ENCODE data around the gene FOXK1. TPM values are rescaled to one million over a fixed set of nuclear protein-coding genes. Genes with fewer than 3 reads are reported as not detected.
A peak's percentile ranks its signal among the peaks of the same experiment; 100 is the strongest.

Gene FOXK1
- total and polyA plus RNA-seq, 2 of the 13 experiments (the other 11 are each of a cell fraction or from before 2014, with no cell fraction given), result 4.6 to 8.8 TPM

GRCh38 chr7:4753598-4754432, 71.7 kb downstream of the FOXK1 start (continued):
- TF ChIP-seq ZNF704 (CRISPR knock-in tag; IDR thresholded peaks at IDR 0.05; ENCODE audit: borderline replicate concordance), result no peak
- no peak for TF ChIP-seq NR2F2 (IDR thresholded peaks at IDR 0.05; ENCODE audit: borderline replicate concordance, low read depth)
- TF ChIP-seq TMF1 (CRISPR knock-in tag; IDR thresholded peaks at IDR 0.05; ENCODE audit: low read depth), result 0 out of 2 replicates have a peak, but pooled peaks have one; percentile 16
- no peak for TF ChIP-seq ZNF652 (CRISPR knock-in tag; IDR thresholded peaks at IDR 0.05; ENCODE audit: borderline replicate concordance, low read depth)
- TF ChIP-seq MIER2 (CRISPR knock-in tag; IDR thresholded peaks at IDR 0.05), result 0 out of 2 replicates have a peak, but pooled peaks have one; percentile 19
- TF ChIP-seq BHLHE40 (IDR thresholded peaks at IDR 0.05; ENCODE audit: low read length), result 0 out of 2 replicates have a peak, but pooled peaks have one; percentile 15
- TF ChIP-seq BORCS8-MEF2B (CRISPR knock-in tag; IDR thresholded peaks at IDR 0.05), result peak; percentile 45; the same call in 1 of the 2 replicates
- no peak for TF ChIP-seq MAFG (CRISPR knock-in tag; IDR thresholded peaks at IDR 0.05)
- TF ChIP-seq TFDP2 (CRISPR knock-in tag; IDR thresholded peaks at IDR 0.05), result 0 out of 2 replicates have a peak, but pooled peaks have one; percentile 18
- TF ChIP-seq NONO (IDR thresholded peaks at IDR 0.05), result no peak
- TF ChIP-seq NONO (CRISPR knock-in tag; conservative IDR thresholded peaks at IDR 0.05), result peak; percentile 34; the same call in 1 of the 2 replicates
- TF ChIP-seq FOXP4 (CRISPR knock-in tag; IDR thresholded peaks at IDR 0.05), result no peak
- 0 out of 2 replicates have a peak, but pooled peaks have one; percentile 52 for TF ChIP-seq HNRNPL (IDR thresholded peaks at IDR 0.05; ENCODE audit: low read depth, low read length)
- 0 out of 2 replicates have a peak, but pooled peaks have one; percentile 27 for TF ChIP-seq PCBP1 (IDR thresholded peaks at IDR 0.05; ENCODE audit: borderline replicate concordance, low read depth, low read length)
- TF ChIP-seq ZBTB38 (CRISPR knock-in tag; IDR thresholded peaks at IDR 0.05), result peak; percentile 47; the same call in 1 of the 2 replicates
- TF ChIP-seq ZNF235 (CRISPR knock-in tag; IDR thresholded peaks at IDR 0.05; ENCODE audit: borderline replicate concordance), result peak; percentile 74; the same call in 1 of the 2 replicates
- TF ChIP-seq SOX5 (CRISPR knock-in tag; IDR thresholded peaks at IDR 0.05; ENCODE audit: borderline replicate concordance), result peak; percentile 30; the same call in 1 of the 2 replicates
- 0 out of 2 replicates have a peak, but pooled peaks have one; percentile 40 for TF ChIP-seq RELA (CRISPR knock-in tag; IDR thresholded peaks at IDR 0.05)
- TF ChIP-seq HDAC1 (CRISPR knock-in tag; IDR thresholded peaks at IDR 0.05), result peak; percentile 44; the same call in 1 of the 2 replicates
- 0 out of 2 replicates have a peak, but pooled peaks have one; percentile 28 for TF ChIP-seq THAP11 (CRISPR knock-in tag; IDR thresholded peaks at IDR 0.05)
- peak; percentile 93 for TF ChIP-seq STAG1 (CRISPR knock-in tag; IDR thresholded peaks at IDR 0.05)
- TF ChIP-seq ARID3A (IDR thresholded peaks at IDR 0.05; ENCODE audit: low read depth, low read length), result no peak
- peak; percentile 41; the same call in 1 of the 3 replicates for TF ChIP-seq MXI1 (IDR thresholded peaks at IDR 0.05; ENCODE audit: borderline replicate concordance, low read depth, low read length)
- peak; percentile 87 for TF ChIP-seq BCL6 (CRISPR knock-in tag; IDR thresholded peaks at IDR 0.05)

Data from HepG2 (cell line).